NOMO-1 (cell line): ENCODE measurements around the gene MB21D2.
A peak's percentile ranks its signal among the peaks of the same experiment; 100 is the strongest.
"Not testable (repeated sequence)": the region's sequence is repeated elsewhere in the genome, so short reads cannot be mapped to it uniquely, and the experiment has no call there.

Experiments used
- DNase-seq, 2 experiments: peaks; one replicate each; lab custom pipeline; 2025; ENCODE audit not compliant: unreplicated experiment in 2 of 2; lab: John Stamatoyannopoulos, UW

Gene MB21D2

GRCh38 chr3:192817053-192817452 lies 100.6 kb downstream of the MB21D2 start:
- DNase-seq = no peak

- DNase-seq = peak; percentile 37 to 56
These were observed 101.3 kb downstream of the MB21D2 start for GRCh38 chr3:192816351-192816750.

GRCh38 chr3:192812743-192813383 lies 104.8 kb downstream of the MB21D2 start:
- peak; percentile 11 to 40 for DNase-seq

GRCh38 chr3:192805711-192806110 lies 111.9 kb downstream of the MB21D2 start:
- DNase-seq = no peak

- DNase-seq = no peak
These were observed 113.2 kb downstream of the MB21D2 start for GRCh38 chr3:192804502-192804901.

- DNase-seq = peak; percentile 24 to 58
These were observed 114.4 kb downstream of the MB21D2 start for GRCh38 chr3:192802957-192803899.

GRCh38 chr3:192801985-192802384 lies 115.7 kb downstream of the MB21D2 start:
- DNase-seq = no peak

GRCh38 chr3:192799721-192800120 lies 117.9 kb downstream of the MB21D2 start:
- DNase-seq = no peak

GRCh38 chr3:192795021-192795420 lies 122.6 kb downstream of the MB21D2 start:
- no peak for DNase-seq

GRCh38 chr3:192794216-192794615 lies 123.4 kb downstream of the MB21D2 start:
- DNase-seq = no peak

- DNase-seq = not testable (repeated sequence)
These were observed 128.7 kb downstream of the MB21D2 start for GRCh38 chr3:192788816-192789515.

GRCh38 chr3:192778508-192778907 lies 139.1 kb downstream of the MB21D2 start:
- DNase-seq = no peak

- not testable (repeated sequence) for DNase-seq
These were observed 143.3 kb downstream of the MB21D2 start for GRCh38 chr3:192774341-192774740.

GRCh38 chr3:192772240-192772894 lies 145.3 kb downstream of the MB21D2 start:
- no peak for DNase-seq

- DNase-seq = no peak
These were observed 159.0 kb downstream of the MB21D2 start for GRCh38 chr3:192758654-192759053.

- DNase-seq = no peak
These were observed 166.5 kb downstream of the MB21D2 start for GRCh38 chr3:192751148-192751547.

- peak; percentile 11 to 13 for DNase-seq
These were observed 167.5 kb downstream of the MB21D2 start for GRCh38 chr3:192750201-192750600.

GRCh38 chr3:192747746-192748145 lies 169.9 kb downstream of the MB21D2 start:
- no peak for DNase-seq

GRCh38 chr3:192747145-192747544 lies 170.5 kb downstream of the MB21D2 start:
- DNase-seq = no peak
